H9 (cell line): Measurements from ENCODE around the gene UBE2V1. TPM values are rescaled to one million over a fixed set of nuclear protein-coding genes. Genes with fewer than 3 reads are reported as not detected.

Source experiments
- DNase-seq: peaks from one replicate; pipeline ENCODE4 v3.0.0-alpha.2; 2017
- H2AFZ ChIP-seq: one replicate; pipeline ENCODE4 v1.6.1; 2013; ENCODE audit warnings: mild to moderate bottlenecking, low read length, control low read depth, moderate library complexity
- H2AK5ac ChIP-seq: 2 replicates; pipeline ENCODE4 v1.6.1; 2013; ENCODE audit warnings: low read length, control low read depth, mixed read lengths; ENCODE audit not compliant: insufficient read length
- H2BK120ac ChIP-seq: one replicate; pipeline ENCODE4 v1.6.1; 2013; ENCODE audit warnings: low read depth, mild to moderate bottlenecking, low read length, control low read depth, inconsistent platforms; ENCODE audit not compliant: poor library complexity, severe bottlenecking
- H2BK12ac ChIP-seq: 2 replicates; pipeline ENCODE4 v1.6.1; 2013; ENCODE audit warnings: low read length, control low read depth, mixed read lengths, low read depth; ENCODE audit not compliant: insufficient read length
- H2BK15ac ChIP-seq: 2 replicates; pipeline ENCODE4 v1.6.1; 2013; ENCODE audit warnings: low read depth, low read length, control low read depth
- H2BK20ac ChIP-seq: one replicate; pipeline ENCODE4 v1.6.1; 2013; ENCODE audit warnings: low read depth, mild to moderate bottlenecking, low read length, control low read depth, inconsistent platforms; ENCODE audit not compliant: poor library complexity, severe bottlenecking
- H2BK5ac ChIP-seq: 2 replicates; pipeline ENCODE4 v1.6.1; 2013; ENCODE audit warnings: low read length, control low read depth, mixed read lengths; ENCODE audit not compliant: insufficient read length
- H3K14ac ChIP-seq: 2 replicates; pipeline ENCODE4 v1.6.1; 2013; ENCODE audit warnings: low read length, control low read depth; ENCODE audit not compliant: insufficient read depth
- H3K18ac ChIP-seq: 2 replicates; pipeline ENCODE4 v1.6.1; 2013; ENCODE audit warnings: low read depth, mild to moderate bottlenecking, mixed read lengths, low read length, control low read depth; ENCODE audit not compliant: insufficient read length
- H3K23ac ChIP-seq: 2 replicates; pipeline ENCODE4 v1.6.1; 2013; ENCODE audit warnings: low read length, control low read depth, mixed read lengths, low read depth; ENCODE audit not compliant: insufficient read length
- H3K23me2 ChIP-seq: 2 replicates; pipeline ENCODE4 v1.6.1; 2013; ENCODE audit warnings: low read depth, mild to moderate bottlenecking, mixed read lengths, low read length, control low read depth; ENCODE audit not compliant: insufficient read length, poor library complexity, severe bottlenecking
- H3K27ac ChIP-seq: 2 replicates; pipeline ENCODE4 v1.5.1; 2013; ENCODE audit warnings: low read length, control low read depth, mixed read lengths, low read depth; ENCODE audit not compliant: insufficient read length
- H3K27me3 ChIP-seq: 2 replicates; pipeline ENCODE4 v1.6.1; 2013; ENCODE audit warnings: low read length, control low read depth, inconsistent platforms; ENCODE audit not compliant: insufficient read depth
- H3K4ac ChIP-seq: 2 replicates; pipeline ENCODE4 v1.6.1; 2013; ENCODE audit warnings: low read depth, mild to moderate bottlenecking, control low read depth, inconsistent platforms, low read length, moderate library complexity
- H3K4me1 ChIP-seq: 2 replicates; pipeline ENCODE4 v1.6.1; 2013; ENCODE audit warnings: low read length, control low read depth, inconsistent platforms; ENCODE audit not compliant: insufficient read depth
- H3K4me2 ChIP-seq: 2 replicates; pipeline ENCODE4 v1.6.1; 2013; ENCODE audit warnings: low read length, control low read depth, mixed read lengths; ENCODE audit not compliant: insufficient read length, insufficient read depth
- H3K56ac ChIP-seq: 2 replicates; pipeline ENCODE4 v1.6.1; 2013; ENCODE audit warnings: low read depth, mild to moderate bottlenecking, mixed read lengths, low read length, control low read depth; ENCODE audit not compliant: insufficient read length
- H3K79me1 ChIP-seq: 2 replicates; pipeline ENCODE4 v1.6.1; 2013; ENCODE audit warnings: low read depth, mild to moderate bottlenecking, moderate library complexity, low read length, control low read depth, inconsistent platforms; ENCODE audit not compliant: insufficient read depth, poor library complexity, severe bottlenecking
- H3K79me2 ChIP-seq: 2 replicates; pipeline ENCODE4 v1.6.1; 2013; ENCODE audit warnings: low read length, control low read depth, inconsistent platforms; ENCODE audit not compliant: insufficient read depth
- H3K9ac ChIP-seq: 2 replicates; pipeline ENCODE4 v1.6.1; 2013; ENCODE audit warnings: low read length, control low read depth, mixed read lengths; ENCODE audit not compliant: insufficient read length; ENCODE audit errors: extremely low read depth
- H3K9me3 ChIP-seq: one replicate; pipeline ENCODE4 v1.6.1; 2013; ENCODE audit warnings: low read depth, low read length, inconsistent platforms; ENCODE audit not compliant: control insufficient read depth
- H3T11ph ChIP-seq: one replicate; pipeline ENCODE4 v1.6.1; 2013; ENCODE audit warnings: mild to moderate bottlenecking, low read length, control low read depth, inconsistent platforms
- H4K20me1 ChIP-seq: one replicate; pipeline ENCODE4 v1.6.1; 2013; ENCODE audit not compliant: control insufficient read depth, insufficient read length, insufficient read depth
- H4K5ac ChIP-seq: 2 replicates; pipeline ENCODE4 v1.6.1; 2013; ENCODE audit warnings: low read depth, mild to moderate bottlenecking, mixed read lengths, low read length, control low read depth; ENCODE audit not compliant: insufficient read length
- H4K8ac ChIP-seq: replicated peaks from 2 replicates; pipeline ENCODE4 v1.6.1; 2013; ENCODE audit warnings: low read length, control low read depth, mixed read lengths, low read depth; ENCODE audit not compliant: insufficient read length
- H4K91ac ChIP-seq: 2 replicates; pipeline ENCODE4 v1.6.1; 2013; ENCODE audit warnings: low read depth, mild to moderate bottlenecking, moderate library complexity, mixed read lengths, low read length, control low read depth; ENCODE audit not compliant: insufficient read length
- H3K27ac Mint-ChIP-seq, 3 experiments: 2 replicates in 2 of 3; 3 replicates in 1 of 3; pipeline ENCODE4 v1.8.0; 2020 to 2021; ENCODE audit warnings: mixed read lengths in 3 of 3, mild to moderate bottlenecking in 1 of 3, moderate library complexity in 1 of 3
- H3K27me3 Mint-ChIP-seq: 2 replicates; pipeline ENCODE4 v1.8.0; 2021; ENCODE audit warnings: low read depth, mild to moderate bottlenecking, moderate library complexity, mixed read lengths
- H3K36me3 Mint-ChIP-seq, 3 experiments: 2 replicates in 2 of 3; 3 replicates in 1 of 3; pipeline ENCODE4 v1.8.0; 2020 to 2021; ENCODE audit warnings: low read depth in 3 of 3, mixed read lengths in 3 of 3; ENCODE audit not compliant: insufficient read depth in 1 of 3
- H3K4me1 Mint-ChIP-seq, 2 experiments: 2 replicates each; pipeline ENCODE4 v1.8.0; 2020; ENCODE audit warnings: mixed read lengths in 2 of 2
- H3K4me3 Mint-ChIP-seq, 2 experiments: 2 replicates in 1 of 2; 3 replicates in 1 of 2; pipeline ENCODE4 v1.8.0; 2020 to 2021; ENCODE audit warnings: mild to moderate bottlenecking in 2 of 2, mixed read lengths in 2 of 2, moderate library complexity in 1 of 2
- H3K9me3 Mint-ChIP-seq, 2 experiments: 2 replicates in 1 of 2; 3 replicates in 1 of 2; pipeline ENCODE4 v1.8.0; 2020; ENCODE audit warnings: mild to moderate bottlenecking in 2 of 2, mixed read lengths in 2 of 2, moderate library complexity in 1 of 2
- WGBS: extraction: QIAGEN DNeasy Blood & Tissue Kit; methylation state at CpG from one replicate; pipeline ENCODE4 v1.1.7; 2013; ENCODE audit warnings: missing lambda C conversion rate, low lambda C conversion rate, mixed read lengths; ENCODE audit not compliant: insufficient read length; ENCODE audit errors: extremely low coverage; 5-methylcytosine and 5-hydroxymethylcytosine counted together
- total RNA-seq: library from RNA; stranded (reverse); gene quantifications from 2 replicates; pipeline ENCODE4 v1.2.1, GENCODE V29; 2021
- TF ChIP-seq, protein P1 (sequence below): fragments of 200-600 bp; sonication (generic); conservative IDR thresholded peaks from 3 replicates; pipeline ENCODE4 v1.8.0; 2021; ENCODE audit warnings: antibody characterized with exemption, mild to moderate bottlenecking

UBE2V1 gene
- total RNA-seq, 1 experiment from 2014 or later: 152 TPM

DNA sequence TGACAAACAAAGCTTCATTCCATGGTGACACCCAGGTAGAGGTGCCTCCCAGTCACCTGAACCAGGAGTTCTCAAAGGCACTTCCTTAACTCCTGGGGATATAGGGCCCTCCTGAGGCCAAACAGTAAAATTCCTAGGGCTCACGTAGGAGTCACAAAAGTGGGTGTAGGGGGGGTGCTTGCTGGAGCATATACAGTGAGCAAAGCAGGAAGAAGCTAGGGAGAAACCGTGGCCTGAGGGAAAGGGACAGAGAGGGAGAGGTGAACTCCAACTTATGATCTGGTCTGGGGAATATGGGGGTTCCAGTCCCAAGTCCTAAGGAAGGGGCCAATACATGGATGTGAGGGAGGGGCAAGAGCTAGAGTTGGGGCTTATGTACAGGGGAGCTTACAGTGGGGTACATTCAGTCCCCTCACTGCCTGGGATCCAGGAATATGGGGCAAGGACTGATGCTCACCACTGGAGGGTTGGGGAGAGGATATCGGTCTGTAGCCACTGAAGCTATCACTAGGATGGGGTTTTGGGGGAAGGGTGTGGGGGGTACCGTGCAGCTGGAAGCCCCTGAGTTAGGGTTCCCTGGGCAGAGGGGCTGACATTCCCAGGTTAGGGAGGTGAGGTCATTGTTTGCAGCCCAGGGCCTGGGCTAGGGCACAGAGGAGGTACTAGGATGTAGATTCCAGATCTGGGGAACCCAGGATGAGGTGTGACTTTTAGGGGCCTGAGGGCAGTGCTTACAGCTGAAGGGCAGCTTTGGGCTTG is 39.6 kb upstream of the UBE2V1 start:
- Histone ChIP-seq H3K9me3 (no peaks in the 10 kb centered on the region), H2BK15ac (no peak overlapping the region), H3K23me2 (peaks cover 8% of the 10 kb centered on the region), H3K14ac (no peak overlapping the region; the same call in 1 of the 2 replicates), H4K20me1 (no peaks in the 10 kb centered on the region), H3K4me1 (peaks cover 13% of the 10 kb centered on the region; the same call in 1 of the 2 replicates), H4K91ac (no peak overlapping the region), H2BK12ac (peak overlapping the region; percentile 7), H3K79me2 (peaks cover 7% of the 10 kb centered on the region; the same call in 1 of the 2 replicates), H3K18ac (no peak overlapping the region), H3K4ac (no peak overlapping the region), H3K4me2 (peak overlapping the region; percentile 87), H3K27ac (no peak overlapping the region), H4K8ac (no peak overlapping the region), H2BK20ac (no peak overlapping the region), H3K23ac (no peak overlapping the region), H2BK5ac (no peak overlapping the region), H3K79me1 (peaks cover 5% of the 10 kb centered on the region), H3K9ac (peak overlapping the region; percentile 44), H3K56ac (no peak overlapping the region), H3K27me3 (no peaks in the 10 kb centered on the region; the same call in 1 of the 2 replicates), H4K5ac (no peak overlapping the region), H2BK120ac (no peak overlapping the region), H2AK5ac (no peak overlapping the region), H2AFZ (no peak overlapping the region), H3T11ph (no peak overlapping the region)
- H3K4me3 Mint-ChIP-seq: peak overlapping the region; percentile 81
- TF ChIP-seq, protein P1, sequence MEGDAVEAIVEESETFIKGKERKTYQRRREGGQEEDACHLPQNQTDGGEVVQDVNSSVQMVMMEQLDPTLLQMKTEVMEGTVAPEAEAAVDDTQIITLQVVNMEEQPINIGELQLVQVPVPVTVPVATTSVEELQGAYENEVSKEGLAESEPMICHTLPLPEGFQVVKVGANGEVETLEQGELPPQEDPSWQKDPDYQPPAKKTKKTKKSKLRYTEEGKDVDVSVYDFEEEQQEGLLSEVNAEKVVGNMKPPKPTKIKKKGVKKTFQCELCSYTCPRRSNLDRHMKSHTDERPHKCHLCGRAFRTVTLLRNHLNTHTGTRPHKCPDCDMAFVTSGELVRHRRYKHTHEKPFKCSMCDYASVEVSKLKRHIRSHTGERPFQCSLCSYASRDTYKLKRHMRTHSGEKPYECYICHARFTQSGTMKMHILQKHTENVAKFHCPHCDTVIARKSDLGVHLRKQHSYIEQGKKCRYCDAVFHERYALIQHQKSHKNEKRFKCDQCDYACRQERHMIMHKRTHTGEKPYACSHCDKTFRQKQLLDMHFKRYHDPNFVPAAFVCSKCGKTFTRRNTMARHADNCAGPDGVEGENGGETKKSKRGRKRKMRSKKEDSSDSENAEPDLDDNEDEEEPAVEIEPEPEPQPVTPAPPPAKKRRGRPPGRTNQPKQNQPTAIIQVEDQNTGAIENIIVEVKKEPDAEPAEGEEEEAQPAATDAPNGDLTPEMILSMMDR: peak; percentile 46; the same call in 2 of the 3 replicates
- H3K9me3 Mint-ChIP-seq: no peaks in the 10 kb centered on the region
- peaks cover 15 to 27% (median 26%) of the 10 kb centered on the region in 3 experiments; a peak in 6 of 7 replicates for H3K36me3 Mint-ChIP-seq
- no peak for DNase-seq
- H3K4me1 Mint-ChIP-seq: peaks cover 32 to 44% of the 10 kb centered on the region in 2 experiments
- peaks cover 15% of the 10 kb centered on the region for H3K27me3 Mint-ChIP-seq
- no CpG with 5 or more reads among the region's 4 CpGs for WGBS
- H3K27ac Mint-ChIP-seq: peak overlapping the region in 1 of 3 experiments; percentile 79; a peak in 2 of 7 replicates
